Lung (tissue), 12 donors: ENCODE data around the gene USP21. TPM values are rescaled to one million over a fixed set of nuclear protein-coding genes. Genes with fewer than 3 reads are reported as not detected.
A peak's percentile ranks its signal among the peaks of the same experiment; 100 is the strongest.

Source experiments
- ATAC-seq: fragments of 200-7000 bp; cut with Tn5 transposase; one replicate; pipeline ENCODE4 v1.9.1; 2020; ENCODE audit warnings: moderate number of reproducible peaks; ENCODE audit not compliant: insufficient read depth, low FRiP score
- DNase-seq, 3 donors: peaks; one replicate each; pipeline ENCODE4 v3.0.0-alpha.2; 2013 to 2017
- H3K27ac ChIP-seq, 2 donors: one replicate each; pipeline ENCODE4 v1.5.1; 2013; ENCODE audit warnings: mild to moderate bottlenecking in 2 of 2, moderate library complexity in 2 of 2, control low read depth in 1 of 2, inconsistent platforms in 1 of 2, low read depth in 1 of 2, low read length in 1 of 2
- H3K27me3 ChIP-seq, 3 donors: one replicate each; pipeline ENCODE4 v1.5.1; 2013; ENCODE audit warnings: low read length in 2 of 3; ENCODE audit not compliant: control insufficient read depth in 3 of 3, insufficient read depth in 3 of 3
- H3K36me3 ChIP-seq, 4 donors: one replicate each; pipeline ENCODE4 v1.5.1; 2013; ENCODE audit warnings: low read length in 4 of 4, mild to moderate bottlenecking in 1 of 4, moderate library complexity in 1 of 4; ENCODE audit not compliant: control insufficient read depth in 4 of 4, insufficient read depth in 4 of 4
- H3K4me1 ChIP-seq, 5 donors: one replicate each; pipeline ENCODE4 v1.5.1; 2013; ENCODE audit warnings: low read length in 5 of 5, mild to moderate bottlenecking in 2 of 5, moderate library complexity in 1 of 5; ENCODE audit not compliant: control insufficient read depth in 5 of 5, insufficient read depth in 5 of 5
- H3K4me3 ChIP-seq: one replicate; pipeline ENCODE4 v1.5.1; 2013; ENCODE audit warnings: mild to moderate bottlenecking, control low read depth, moderate library complexity
- H3K9ac ChIP-seq, 2 donors: one replicate each; pipeline ENCODE4 v1.5.1; 2013; ENCODE audit warnings: low read length in 2 of 2, control low read depth in 1 of 2; ENCODE audit not compliant: insufficient read depth in 1 of 2
- H3K9me3 ChIP-seq, 4 donors: one replicate each; pipeline ENCODE4 v1.5.1; 2013; ENCODE audit warnings: low read length in 3 of 4, mild to moderate bottlenecking in 1 of 4, moderate library complexity in 1 of 4; ENCODE audit not compliant: control insufficient read depth in 4 of 4, insufficient read depth in 3 of 4
- CTCF ChIP-seq: IDR thresholded peaks from 2 replicates; pipeline ENCODE4 v1.5.1; 2012; ENCODE audit warnings: mild to moderate bottlenecking; ENCODE audit errors: control extremely low read depth, extremely low read depth
- WGBS, 2 donors: extraction: QIAGEN DNeasy Blood & Tissue Kit; methylation state at CpG; one replicate each; pipeline ENCODE4 v1.1.7; 2013; 5-methylcytosine and 5-hydroxymethylcytosine counted together
- polyA plus RNA-seq, 2 donors: library from polyadenylated mRNA; stranded (reverse); fragments of 200-250 nt; gene quantifications; one replicate each; pipeline ENCODE4 v1.2.1, GENCODE V29; 2013
- total RNA-seq, 2 donors: library from RNA; depleted of rRNA in 1 of 2; stranded (reverse); fragments of >200 nt in 1 of 2; gene quantifications; one replicate each; pipeline ENCODE4 v1.2.1, GENCODE V29; 2014 to 2021
- donor health status: control.
- donor health status: control.
- donor health status: Bipolar disorder and iron deficiency.
- donor health status: healthy.
- donor health status: DM: yes; HTN: yes; CAD: no.

USP21 gene
- total and polyA plus RNA-seq, 4 donors, result 18.2 to 28.6 (median 21.2) TPM

GRCh38 chr1:161128591-161129420 lies 30.5 kb upstream of the USP21 start:
- WGBS, 2 donors, result 92 to 94% methylated on average over 4 of the region's 4 CpGs
- Histone ChIP-seq H3K4me3 (no peak overlapping the region), H3K36me3 (peaks cover 13 to 43% (median 27%) of the 10 kb centered on the region in 4 donors), H3K9ac (no peak overlapping the region), H3K27ac (no peak overlapping the region), H3K27me3 (no peaks in the 10 kb centered on the region), H3K4me1 (peaks cover 6 to 29% (median 16%) of the 10 kb centered on the region in 5 donors), H3K9me3 (no peaks in the 10 kb centered on the region)
- no peak for DNase-seq
- ATAC-seq, result no peak
- TF ChIP-seq CTCF, result no peak

GRCh38 chr1:161130266-161130665 lies 29.0 kb upstream of the USP21 start:
- H3K4me1 ChIP-seq, result peaks cover 9 to 29% (median 19%) of the 10 kb centered on the region in 5 donors

GRCh38 chr1:161131523-161132409 lies 27.5 kb upstream of the USP21 start:
- peak overlapping the region; percentile 67 to 93 for H3K9ac ChIP-seq
- H3K27me3 ChIP-seq, result no peaks in the 10 kb centered on the region
- no peak for TF ChIP-seq CTCF
- peak overlapping the region; percentile 67 for H3K4me3 ChIP-seq
- H3K36me3 ChIP-seq, result peaks cover 13 to 29% (median 21%) of the 10 kb centered on the region in 4 donors
- H3K4me1 ChIP-seq, result peaks cover 9 to 29% (median 19%) of the 10 kb centered on the region in 5 donors
- peak overlapping the region; percentile 93 to 99 for H3K27ac ChIP-seq
- H3K9me3 ChIP-seq, result no peaks in the 10 kb centered on the region
- 3 to 5% methylated on average over 22 of the region's 22 CpGs for WGBS, 2 donors
- peak in 2 of 3 donors; percentile 24 to 63 for DNase-seq
- no peak for ATAC-seq

More at GRCh38 chr1:161130266-161130665, 29.0 kb upstream of the USP21 start:
- Histone ChIP-seq H3K9me3 (no peaks in the 10 kb centered on the region), H3K27me3 (no peaks in the 10 kb centered on the region), H3K27ac (no peak overlapping the region), H3K9ac (peak overlapping the region in 1 of 2 donors; percentile 13), H3K4me3 (no peak overlapping the region), H3K36me3 (peaks cover 13 to 37% (median 21%) of the 10 kb centered on the region in 4 donors)
- TF ChIP-seq CTCF, result no peak
- ATAC-seq (no peak), DNase-seq (no peak)
- 41 to 71% methylated on average over 1 of the region's 1 CpG for WGBS, 2 donors
